GM12801 (cell line): Measurements from ENCODE around the gene HECTD1.

Experiments
- CTCF ChIP-seq: IDR thresholded peaks from one replicate; pipeline ENCODE4 v1.5.1; 2011; ENCODE audit warnings: control low read depth; ENCODE audit not compliant: insufficient read length; ENCODE audit errors: extremely low read depth

Gene HECTD1

GRCh38 chr14:31084385-31084784 is 123.2 kb downstream of the HECTD1 start:
- TF ChIP-seq CTCF: no peak

- no peak for TF ChIP-seq CTCF
Measured at GRCh38 chr14:31083781-31084180, 123.8 kb downstream of the HECTD1 start.

- TF ChIP-seq CTCF: no peak
Measured at GRCh38 chr14:31080484-31080883, 127.1 kb downstream of the HECTD1 start.

- no peak for TF ChIP-seq CTCF
Measured at GRCh38 chr14:31080056-31080455, 127.5 kb downstream of the HECTD1 start.

- TF ChIP-seq CTCF: no peak
Measured at GRCh38 chr14:31078766-31079165, 128.8 kb downstream of the HECTD1 start.

GRCh38 chr14:31075144-31075543 is 132.4 kb downstream of the HECTD1 start:
- TF ChIP-seq CTCF: no peak

- TF ChIP-seq CTCF: no peak
Measured at GRCh38 chr14:31071151-31071550, 136.4 kb downstream of the HECTD1 start.

GRCh38 chr14:31070431-31070830 is 137.2 kb downstream of the HECTD1 start:
- TF ChIP-seq CTCF: no peak
